ENCODE data around the gene ADRA1B.
"Not testable (repeated sequence)": the region's sequence is repeated elsewhere in the genome, so short reads cannot be mapped to it uniquely, and the experiment has no call there.

ADRA1B gene

DNA sequence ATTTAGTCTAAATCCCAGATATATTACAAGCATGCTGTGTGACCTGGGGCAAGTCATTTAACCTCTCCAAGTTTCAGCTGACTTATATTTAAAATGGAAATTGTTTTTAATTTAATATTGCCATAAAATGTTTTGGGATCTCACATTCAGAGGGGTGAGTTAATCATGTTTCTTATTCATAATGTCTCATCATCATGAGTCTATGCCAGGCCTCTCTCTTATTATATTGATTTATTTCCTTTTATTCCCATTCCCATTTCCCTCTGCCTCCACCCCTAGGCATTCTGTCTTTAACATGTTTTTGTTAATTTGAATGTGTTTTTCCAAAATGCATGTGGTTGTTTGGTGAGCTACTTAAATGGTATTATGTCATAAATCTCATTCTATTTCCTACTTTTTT, 53.7 kb downstream of the ADRA1B start:
- no peak for DNase-seq (ENCODE audit: low spot score)

GRCh38 chr5:159971038-159971437, 54.8 kb downstream of the ADRA1B start:
- DNase-seq (ENCODE audit: low spot score) = no peak

- no peak for DNase-seq (ENCODE audit: low spot score)
These were observed 55.2 kb downstream of the ADRA1B start for GRCh38 chr5:159971514-159971913.

- no peak for DNase-seq (ENCODE audit: low spot score)
These were observed 55.7 kb downstream of the ADRA1B start for GRCh38 chr5:159971931-159972461.

DNA sequence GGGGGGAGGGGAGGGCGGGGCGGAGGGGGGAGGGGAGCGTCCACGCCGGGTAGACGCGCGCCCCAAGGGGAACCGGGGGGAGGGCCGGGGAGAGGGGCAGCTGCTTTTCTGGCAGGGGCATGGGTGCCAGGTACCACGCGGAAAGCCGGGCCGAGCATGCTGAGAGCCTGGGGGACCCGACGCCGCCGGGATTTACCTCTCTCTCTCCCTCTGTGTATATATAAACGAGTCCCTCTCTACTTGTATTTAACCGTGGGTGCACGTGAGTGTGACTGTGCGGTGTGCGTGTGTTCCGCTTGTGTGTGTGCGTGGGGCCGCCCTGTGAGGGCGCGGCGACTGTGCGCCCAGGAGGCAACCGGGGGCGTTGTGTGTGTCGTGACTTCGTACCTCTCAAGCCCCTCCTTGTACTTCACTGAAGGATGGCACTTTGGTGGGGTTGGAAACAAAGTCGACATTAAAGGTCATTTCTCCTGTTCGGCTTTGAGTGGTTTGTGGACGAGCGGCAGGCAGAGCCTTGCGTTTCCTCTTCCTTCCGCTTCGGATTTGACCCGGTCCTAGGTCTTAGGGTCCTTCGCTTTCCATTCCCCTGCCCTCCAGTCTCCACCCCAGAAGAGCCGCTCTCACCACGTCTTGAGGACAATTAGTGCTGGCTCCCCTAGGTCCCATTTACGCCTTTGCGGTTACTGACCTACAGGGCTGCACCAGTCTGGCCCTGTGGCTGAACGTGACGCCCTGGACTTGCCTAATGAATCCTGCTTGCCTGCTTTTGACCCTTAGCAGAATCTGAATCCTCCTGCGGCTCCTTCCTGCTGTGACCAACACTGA, 56.5 kb downstream of the ADRA1B start:
- DNase-seq (ENCODE audit: low spot score) = no peak

GRCh38 chr5:159975462-159976019, 59.3 kb downstream of the ADRA1B start:
- DNase-seq (ENCODE audit: low spot score) = no peak

GRCh38 chr5:159976921-159977320, 60.6 kb downstream of the ADRA1B start:
- DNase-seq (ENCODE audit: low spot score) = no peak

DNA sequence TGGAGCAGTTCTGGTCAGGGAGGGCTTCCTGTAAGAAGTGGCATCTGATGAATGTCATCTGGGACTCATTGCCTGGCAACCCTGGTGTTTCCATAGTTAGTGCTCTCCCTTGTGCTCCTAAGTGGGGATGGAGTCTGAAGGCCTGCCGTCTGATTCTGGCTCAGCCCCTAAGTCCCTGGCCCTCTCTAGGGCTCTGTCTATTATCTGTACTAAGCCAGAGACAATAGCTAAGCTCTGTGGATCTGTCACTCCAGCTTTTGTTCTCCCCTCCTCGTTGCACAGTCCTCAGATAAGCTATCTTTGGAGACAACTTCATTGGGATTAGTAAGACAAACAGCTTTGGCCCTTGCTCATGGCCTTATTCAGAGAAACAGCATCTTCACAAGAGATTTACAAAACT, 62.1 kb downstream of the ADRA1B start:
- no peak for DNase-seq (ENCODE audit: low spot score)

DNA sequence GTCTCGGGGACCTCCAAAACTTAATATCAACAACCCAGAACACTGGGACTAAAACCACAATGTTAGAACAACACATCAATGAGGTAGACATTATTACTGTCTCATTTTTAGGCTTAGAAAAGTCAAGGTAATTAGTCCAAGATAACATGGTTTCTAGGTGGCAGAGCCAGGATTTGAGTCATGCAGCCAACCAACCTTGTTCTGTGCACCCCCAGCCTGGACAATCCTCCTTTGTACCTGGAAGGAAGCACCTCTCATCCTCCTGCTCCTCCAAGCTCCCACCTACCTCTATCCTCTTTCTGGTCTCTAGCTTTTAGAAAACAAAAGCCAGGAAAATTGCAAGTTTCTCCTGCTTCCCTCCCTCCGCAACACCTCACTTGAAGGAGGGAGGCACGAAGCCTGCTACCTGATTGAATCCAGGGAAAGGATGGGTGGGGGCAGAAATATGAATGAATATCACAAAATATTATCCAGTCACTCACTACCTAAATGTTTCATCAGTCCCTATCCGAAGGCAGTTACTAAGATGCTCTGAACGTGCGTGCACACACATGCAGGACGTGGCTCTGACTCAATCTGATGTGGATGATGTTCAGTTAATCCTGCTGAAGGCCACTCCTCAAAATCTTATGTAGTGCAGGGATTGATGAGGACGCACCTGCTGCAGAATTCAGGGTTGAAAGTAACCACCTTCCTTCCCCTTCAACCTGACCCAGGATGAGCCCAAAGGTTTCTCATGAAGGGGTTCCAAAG, 66.3 kb downstream of the ADRA1B start:
- DNase-seq (ENCODE audit: low spot score) = no peak

GRCh38 chr5:159987031-159987674, 70.9 kb downstream of the ADRA1B start:
- DNase-seq (ENCODE audit: low spot score) = peak; percentile 11

DNA sequence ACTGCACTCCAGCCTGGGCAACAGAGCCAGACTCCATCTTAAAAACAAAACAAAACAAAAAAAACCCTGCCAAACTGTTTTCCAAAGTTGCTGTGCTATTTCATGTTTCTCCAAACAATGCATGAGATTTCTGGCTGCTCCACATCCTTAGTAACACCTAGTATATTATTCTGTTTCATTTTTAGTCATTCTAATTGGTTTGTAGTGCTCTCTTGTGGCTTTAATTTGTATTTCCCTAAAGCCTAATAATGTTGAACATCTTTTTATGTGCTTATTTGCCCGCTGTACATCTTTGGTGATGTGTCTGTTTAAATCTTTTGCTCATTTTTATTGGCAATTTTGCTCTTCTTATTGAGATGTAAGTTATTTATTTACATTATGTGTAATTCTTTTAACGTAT, 74.2 kb downstream of the ADRA1B start:
- DNase-seq (ENCODE audit: low spot score) = no peak

DNA sequence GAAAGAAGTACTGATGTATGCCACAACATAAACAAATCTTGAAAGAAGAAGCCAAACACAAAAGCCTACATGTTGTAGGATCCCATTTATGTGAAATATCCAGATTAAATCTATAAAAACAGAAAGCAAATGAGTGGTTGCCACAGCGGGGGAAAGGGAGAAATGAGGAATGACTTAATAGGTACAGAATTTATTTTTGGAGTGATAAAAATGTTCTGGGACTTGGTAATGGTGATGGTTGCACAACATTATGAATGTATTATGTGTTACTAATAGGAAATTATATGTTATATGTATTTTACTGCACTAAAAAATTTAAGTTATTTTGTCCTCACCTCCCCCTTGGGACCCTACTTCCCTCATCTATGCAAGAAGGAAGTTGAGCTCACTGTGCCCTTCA, 76.3 kb downstream of the ADRA1B start:
- DNase-seq (ENCODE audit: low spot score) = no peak

GRCh38 chr5:159993194-159993593, 76.9 kb downstream of the ADRA1B start:
- no peak for DNase-seq (ENCODE audit: low spot score)

GRCh38 chr5:159995907-159996306, 79.6 kb downstream of the ADRA1B start:
- no peak for DNase-seq (ENCODE audit: low spot score)

- no peak for DNase-seq (ENCODE audit: low spot score)
These were observed 85.2 kb downstream of the ADRA1B start for GRCh38 chr5:160001457-160001856.

DNA sequence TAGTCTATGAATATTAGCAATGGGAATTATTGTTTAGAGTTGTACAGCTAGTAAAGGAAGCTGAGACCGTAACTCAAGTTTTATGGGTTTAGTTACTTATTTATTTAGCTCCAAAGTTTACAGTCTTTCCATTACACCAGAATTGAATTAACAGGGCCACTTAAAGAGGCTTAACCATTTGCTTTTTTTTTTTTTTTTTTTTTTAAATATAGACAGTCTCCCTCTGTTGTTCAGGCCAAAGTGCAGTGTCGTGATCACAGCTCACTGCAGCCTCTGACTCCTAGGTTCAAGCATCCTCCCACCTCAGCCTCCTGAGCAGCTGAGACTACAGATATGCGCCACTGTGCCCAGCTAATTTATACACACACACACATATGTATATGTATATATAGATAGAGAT, 91.2 kb downstream of the ADRA1B start:
- no peak for DNase-seq (ENCODE audit: low spot score)

DNA sequence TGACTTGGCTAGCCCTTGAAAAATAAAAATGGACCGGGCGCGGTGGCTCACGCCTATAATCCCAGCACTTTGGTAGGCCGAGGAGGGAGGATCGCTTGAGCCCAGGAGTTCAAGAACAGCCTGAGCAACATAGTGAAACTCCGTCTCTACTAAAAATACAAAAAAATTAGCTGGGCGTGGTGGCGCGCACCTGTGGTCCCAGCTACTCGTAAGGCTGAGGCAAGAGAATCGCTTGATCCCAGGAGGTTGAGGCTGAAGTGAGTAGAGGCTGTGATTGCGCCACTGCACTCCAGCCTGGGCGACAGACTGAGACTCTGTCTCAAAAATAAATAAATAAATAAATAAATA, 92.2 kb downstream of the ADRA1B start:
- not testable (repeated sequence) for DNase-seq (ENCODE audit: low spot score)

GRCh38 chr5:160008877-160009590, 92.8 kb downstream of the ADRA1B start, which contains the start of gene TTC1:
TTC1 (plus strand) TSS chr5:160009139; CDS start chr5:160010529, 1,390 bp downstream.
- peak; percentile 99 for DNase-seq (ENCODE audit: low spot score)

GRCh38 chr5:160009591-160009989, 93.3 kb downstream of the ADRA1B start:
- DNase-seq (ENCODE audit: low spot score) = peak; percentile 11

GRCh38 chr5:160011471-160011870, 95.2 kb downstream of the ADRA1B start:
- no peak for DNase-seq (ENCODE audit: low spot score)

- DNase-seq (ENCODE audit: low spot score) = not testable (repeated sequence)
These were observed 97.9 kb downstream of the ADRA1B start for GRCh38 chr5:160014197-160014596.
